HCT116 (cell line): Measurements from ENCODE around the gene OPRPN. TPM values are rescaled to one million over a fixed set of nuclear protein-coding genes. Genes with fewer than 3 reads are reported as not detected.

Source experiments
- ATAC-seq: fragments of 200-7000 bp; cut with Tn5 transposase; 2 replicates; pipeline ENCODE4 v1.9.1; 2020; ENCODE audit warnings: mild to moderate bottlenecking, moderate library complexity
- BruUV-seq: library from RNA; stranded (reverse); fragments of 400-500 nt; replicated peaks from 2 replicates; lab custom pipeline; 2021; lab: Mats Ljungman, UMichigan
- CTCF ChIA-PET: fragments of 300-600 bp; sonication (Branson Sonifier 250); formaldehyde crosslinking; loops from one replicate; lab custom pipeline; 2021; ENCODE audit warnings: antibody characterized with exemption; lab: Charles Lee
- POLR2A ChIA-PET: fragments of 300-600, 350-600 bp; sonication (Branson Sonifier 250); formaldehyde crosslinking; loops from one replicate; lab custom pipeline; 2021; ENCODE audit warnings: antibody characterized with exemption; lab: Charles Lee
- RAD21 ChIA-PET, 2 experiments: fragments of 300-600 bp; sonication (Branson Sonifier 250); formaldehyde crosslinking; loops; one replicate each; lab custom pipeline; 2023; ENCODE audit warnings: low total read pairs in 2 of 2; ENCODE audit not compliant: uncharacterized antibody in 2 of 2, unreplicated experiment in 2 of 2, low non-redundant PET in 1 of 2; lab: Charles Lee
- DNase-seq: peaks from one replicate; pipeline ENCODE4 v3.0.0-alpha.2; 2010; ENCODE audit warnings: low read depth, low spot score
- H2AFZ ChIP-seq: fragments of 200-600 bp; shearing (Covaris generic), sonication (generic); 2 replicates; pipeline ENCODE4 v1.6.1; 2017; ENCODE audit warnings: low read depth, mixed run types, mixed read lengths, antibody characterized with exemption, low read length; ENCODE audit not compliant: poor library complexity, severe bottlenecking
- H3K27ac ChIP-seq: 2 replicates; pipeline ENCODE4 v1.5.1; 2012; ENCODE audit warnings: low read depth, low read length
- H3K27me3 ChIP-seq: fragments of 200-600 bp; sonication (generic); 2 replicates; pipeline ENCODE4 v1.6.1; 2016; ENCODE audit warnings: mixed run types, low read length, mixed read lengths; ENCODE audit not compliant: insufficient read depth
- H3K36me3 ChIP-seq, 2 experiments: fragments of 200-500 bp in 1 of 2; fragments of 200-600 bp in 1 of 2; sonication (Bioruptor generic) in 1 of 2; sonication (generic) in 1 of 2; 2 replicates each; pipeline versions ENCODE4 v1.5.1 to v1.6.1; 2014 to 2016; ENCODE audit warnings: low read length in 2 of 2, inconsistent platforms in 1 of 2, mixed read lengths in 1 of 2, mixed run types in 1 of 2; ENCODE audit not compliant: insufficient read depth in 2 of 2, control insufficient read depth in 1 of 2
- H3K4me1 ChIP-seq, 2 experiments: fragments of 200-600 bp in 1 of 2; sonication (generic) in 1 of 2; 2 replicates each; pipeline versions ENCODE4 v1.5.1 to v1.6.1; 2012 to 2017; ENCODE audit warnings: low read length in 2 of 2, inconsistent platforms in 1 of 2, mild to moderate bottlenecking in 1 of 2, mixed read lengths in 1 of 2, mixed run types in 1 of 2, moderate library complexity in 1 of 2; ENCODE audit not compliant: insufficient read depth in 2 of 2, control insufficient read depth in 1 of 2
- H3K4me2 ChIP-seq: fragments of 200-600 bp; sonication (generic); 2 replicates; pipeline ENCODE4 v1.6.1; 2017; ENCODE audit warnings: mixed run types, low read length, mixed read lengths
- H3K4me3 ChIP-seq, 2 experiments: fragments of 200-600 bp in 1 of 2; sonication (generic) in 1 of 2; replicated peaks in 1 of 2; 2 replicates each; pipeline ENCODE4 v1.5.1; 2011 to 2016; ENCODE audit warnings: low read length in 2 of 2, control low read depth in 1 of 2, low read depth in 1 of 2, mild to moderate bottlenecking in 1 of 2, mixed read lengths in 1 of 2, mixed run types in 1 of 2
- H3K79me2 ChIP-seq: fragments of 200-600 bp; sonication (generic); 2 replicates; pipeline ENCODE4 v1.6.1; 2017; ENCODE audit warnings: mild to moderate bottlenecking, mixed run types, low read length, moderate library complexity, mixed read lengths; ENCODE audit not compliant: insufficient read depth
- H3K9ac ChIP-seq: fragments of 200-600 bp; sonication (generic); 2 replicates; pipeline ENCODE4 v1.6.1; 2016; ENCODE audit warnings: low read length, mixed read lengths
- H3K9me2 ChIP-seq: fragments of 200-600 bp; sonication (generic), shearing (Covaris generic); 2 replicates; pipeline ENCODE4 v1.6.1; 2017; ENCODE audit warnings: mixed run types, mild to moderate bottlenecking, moderate library complexity; ENCODE audit not compliant: insufficient read depth
- H3K9me3 ChIP-seq, 2 experiments: fragments of 200-500 bp in 1 of 2; fragments of 200-600 bp in 1 of 2; sonication (Bioruptor generic) in 1 of 2; sonication (generic) in 1 of 2; 2 replicates each; pipeline ENCODE4 v1.6.1; 2014 to 2017; ENCODE audit warnings: low read length in 2 of 2, mixed read lengths in 2 of 2, inconsistent platforms in 1 of 2, low read depth in 1 of 2, mild to moderate bottlenecking in 1 of 2, mixed run types in 1 of 2, moderate library complexity in 1 of 2; ENCODE audit not compliant: control insufficient read depth in 1 of 2, insufficient read depth in 1 of 2
- H4K20me1 ChIP-seq: fragments of 200-600 bp; sonication (generic), shearing (Covaris generic); 2 replicates; pipeline ENCODE4 v1.6.1; 2017; ENCODE audit warnings: mixed run types, mild to moderate bottlenecking, moderate library complexity; ENCODE audit not compliant: insufficient read depth
- CEBPB ChIP-seq: IDR thresholded peaks from 2 replicates; pipeline ENCODE4 v1.6.1; 2012; ENCODE audit warnings: low read depth
- EGR1 ChIP-seq: IDR thresholded peaks from 2 replicates; pipeline ENCODE4 v1.6.1; 2012; ENCODE audit warnings: low read depth
- ELF1 ChIP-seq: IDR thresholded peaks from 2 replicates; pipeline ENCODE4 v1.6.1; 2012; ENCODE audit warnings: low read depth, borderline replicate concordance
- EZH2 ChIP-seq: fragments of 200-600 bp; sonication (generic); IDR thresholded peaks from 2 replicates; pipeline ENCODE4 v1.6.1; 2017; ENCODE audit warnings: antibody characterized with exemption, mixed run types
- JUND ChIP-seq: IDR thresholded peaks from 2 replicates; pipeline ENCODE4 v1.6.1; 2012
- MAX ChIP-seq: IDR thresholded peaks from 2 replicates; pipeline ENCODE4 v1.6.1; 2012
- POLR2A ChIP-seq: IDR thresholded peaks from 2 replicates; pipeline ENCODE4 v1.7.0; 2011; ENCODE audit warnings: borderline replicate concordance; ENCODE audit not compliant: insufficient read depth, insufficient read length; ENCODE audit errors: extremely low read depth
- POLR2AphosphoS5 ChIP-seq: IDR thresholded peaks from 2 replicates; pipeline ENCODE4 v1.6.1; 2011; ENCODE audit warnings: mild to moderate bottlenecking, low read depth, low read length, moderate library complexity
- RAD21 ChIP-seq: IDR thresholded peaks from 2 replicates; pipeline ENCODE4 v1.6.1; 2012; ENCODE audit warnings: low read depth, mild to moderate bottlenecking
- SP1 ChIP-seq: IDR thresholded peaks from 2 replicates; pipeline ENCODE4 v1.6.1; 2012; ENCODE audit warnings: low read depth
- TCF7L2 ChIP-seq: IDR thresholded peaks from 2 replicates; pipeline ENCODE4 v1.7.0; 2011; ENCODE audit warnings: borderline replicate concordance, inconsistent platforms; ENCODE audit not compliant: insufficient read depth, insufficient read length; ENCODE audit errors: extremely low read depth
- YY1 ChIP-seq: IDR thresholded peaks from 2 replicates; pipeline ENCODE4 v1.6.1; 2011; ENCODE audit warnings: low read length, low read depth, moderate library complexity, mild to moderate bottlenecking; ENCODE audit not compliant: insufficient replicate concordance; ENCODE audit errors: extremely low read depth
- ZFX ChIP-seq: fragments of 450-650 bp; IDR thresholded peaks from 2 replicates; pipeline ENCODE4 v1.6.1; 2017
- intact Hi-C: fragments of 100-400 bp; cut with micrococcal nuclease; formaldehyde crosslinking; loops from 2 replicates; pipeline ENCODE4 v1.10.0; 2022
- total RNA-seq: library from RNA; stranded (reverse); gene quantifications from one replicate; pipeline ENCODE4 v1.2.1, GENCODE V29; 2021; ENCODE audit not compliant: unreplicated experiment
- TF ChIP-seq, protein P1 (sequence below): IDR thresholded peaks from 2 replicates; pipeline ENCODE4 v1.6.1; 2012
- TF ChIP-seq, protein P2 (sequence below), 3 experiments: fragments of 200-600 bp in 1 of 3; sonication (generic) in 1 of 3; IDR thresholded peaks in 2 of 3; conservative IDR thresholded peaks in 1 of 3; 2 replicates each; pipeline ENCODE4 v1.5.1; 2012 to 2017; ENCODE audit warnings: low read depth in 2 of 3, low read length in 2 of 3, antibody characterized with exemption in 1 of 3, borderline replicate concordance in 1 of 3, control low read depth in 1 of 3, mild to moderate bottlenecking in 1 of 3, mixed read lengths in 1 of 3, mixed run types in 1 of 3, moderate library complexity in 1 of 3; ENCODE audit not compliant: insufficient read depth in 1 of 3

Gene OPRPN
- total RNA-seq, 1 experiment from 2014 or later = not detected

DNA sequence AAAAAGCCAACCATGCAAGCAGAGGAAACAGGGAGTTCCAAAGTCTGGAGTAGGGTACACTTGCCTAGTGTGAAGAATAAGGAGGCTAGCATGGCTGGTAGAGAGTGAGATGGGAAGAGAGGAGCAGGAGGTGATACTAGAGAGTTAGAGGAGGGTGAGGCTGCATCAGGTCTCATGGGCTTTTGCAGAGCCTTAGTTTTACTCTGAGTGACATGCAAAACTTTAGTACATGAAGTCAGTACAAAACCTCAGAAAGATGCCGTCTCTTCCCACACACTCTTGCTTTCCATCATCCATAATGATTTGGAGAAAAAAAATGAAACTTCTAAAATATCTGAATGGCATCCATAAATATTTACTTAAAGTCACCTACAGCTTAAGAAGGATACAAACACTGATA is 5.0 kb downstream of the OPRPN start:
- Histone ChIP-seq H3K79me2 (no peaks in the 10 kb centered on the region), H3K4me1 (no peaks in the 10 kb centered on the region), H2AFZ (no peak overlapping the region), H3K4me3 (no peak overlapping the region), H3K27ac (no peak overlapping the region), H3K9ac (no peak overlapping the region), H3K36me3 (no peaks in the 10 kb centered on the region), H3K9me3 (no peaks in the 10 kb centered on the region), H3K4me2 (no peak overlapping the region), H4K20me1 (no peaks in the 10 kb centered on the region), H3K9me2 (no peaks in the 10 kb centered on the region), H3K27me3 (no peaks in the 10 kb centered on the region)
- no peak for DNase-seq
- RAD21 ChIA-PET = no interaction called here
- no peak for TF ChIP-seq POLR2A
- POLR2A ChIA-PET = no interaction called here
- CTCF ChIA-PET = no interaction called here
- intact Hi-C loops = no loop called here
- BruUV-seq = no TSS peak
- no peak for ATAC-seq

DNA sequence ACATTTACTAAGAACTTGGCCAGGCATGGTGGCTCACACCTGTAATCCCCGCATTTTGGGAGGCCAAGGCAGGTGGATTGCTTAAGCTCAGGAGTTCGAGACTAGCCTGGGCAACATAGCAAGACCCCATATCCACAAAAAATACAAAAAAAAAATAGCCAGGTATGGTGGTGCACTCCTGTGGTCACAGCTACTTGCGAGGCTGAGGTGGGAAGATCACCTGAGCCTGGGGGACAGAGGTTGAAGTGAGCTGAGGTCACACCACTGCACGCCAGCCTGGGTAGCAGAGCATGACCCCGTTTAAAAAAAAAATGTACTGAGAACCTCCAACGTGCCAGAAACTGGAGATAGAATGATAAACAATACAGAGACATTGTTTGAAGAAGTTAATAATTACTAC is 8.0 kb downstream of the OPRPN start:
- Histone ChIP-seq H3K4me3 (no peak overlapping the region), H3K9me2 (0 out of 2 replicates have a peak, but pooled peaks cover 2% of the 10 kb centered on the region), H3K27me3 (no peaks in the 10 kb centered on the region), H3K4me2 (no peak overlapping the region), H3K4me1 (no peaks in the 10 kb centered on the region), H3K27ac (no peak overlapping the region), H4K20me1 (no peaks in the 10 kb centered on the region)
- BruUV-seq = no TSS peak
- POLR2A ChIA-PET = no interaction called here
- RAD21 ChIA-PET = no interaction called here
- TF ChIP-seq RAD21 (no peak), CEBPB (no peak), SP1 (no peak), ELF1 (no peak), POLR2AphosphoS5 (no peak), ZFX (no peak), YY1 (no peak), EZH2 (no peak), MAX (no peak), EGR1 (no peak), TCF7L2 (no peak), JUND (no peak)
- TF ChIP-seq, protein P1, sequence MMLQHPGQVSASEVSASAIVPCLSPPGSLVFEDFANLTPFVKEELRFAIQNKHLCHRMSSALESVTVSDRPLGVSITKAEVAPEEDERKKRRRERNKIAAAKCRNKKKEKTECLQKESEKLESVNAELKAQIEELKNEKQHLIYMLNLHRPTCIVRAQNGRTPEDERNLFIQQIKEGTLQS = no peak
- TF ChIP-seq, protein P2, sequence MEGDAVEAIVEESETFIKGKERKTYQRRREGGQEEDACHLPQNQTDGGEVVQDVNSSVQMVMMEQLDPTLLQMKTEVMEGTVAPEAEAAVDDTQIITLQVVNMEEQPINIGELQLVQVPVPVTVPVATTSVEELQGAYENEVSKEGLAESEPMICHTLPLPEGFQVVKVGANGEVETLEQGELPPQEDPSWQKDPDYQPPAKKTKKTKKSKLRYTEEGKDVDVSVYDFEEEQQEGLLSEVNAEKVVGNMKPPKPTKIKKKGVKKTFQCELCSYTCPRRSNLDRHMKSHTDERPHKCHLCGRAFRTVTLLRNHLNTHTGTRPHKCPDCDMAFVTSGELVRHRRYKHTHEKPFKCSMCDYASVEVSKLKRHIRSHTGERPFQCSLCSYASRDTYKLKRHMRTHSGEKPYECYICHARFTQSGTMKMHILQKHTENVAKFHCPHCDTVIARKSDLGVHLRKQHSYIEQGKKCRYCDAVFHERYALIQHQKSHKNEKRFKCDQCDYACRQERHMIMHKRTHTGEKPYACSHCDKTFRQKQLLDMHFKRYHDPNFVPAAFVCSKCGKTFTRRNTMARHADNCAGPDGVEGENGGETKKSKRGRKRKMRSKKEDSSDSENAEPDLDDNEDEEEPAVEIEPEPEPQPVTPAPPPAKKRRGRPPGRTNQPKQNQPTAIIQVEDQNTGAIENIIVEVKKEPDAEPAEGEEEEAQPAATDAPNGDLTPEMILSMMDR (IDR thresholded peaks at IDR 0.05 in 2 of 3, conservative IDR thresholded peaks at IDR 0.05 in 1 of 3; ENCODE audit: borderline replicate concordance in 1 of 3, insufficient read depth in 1 of 3, low read depth in 2 of 3, low read length in 2 of 3) = no peak
- TF ChIP-seq, all 23 proteins: peak for 0
- intact Hi-C loops = no loop called here
- H3K9ac ChIP-seq = no peak overlapping the region
- DNase-seq (no peak), ATAC-seq (no peak)
- CTCF ChIA-PET = no interaction called here
- no peaks in the 10 kb centered on the region for H3K79me2 ChIP-seq
- no peaks in the 10 kb centered on the region for H3K36me3 ChIP-seq
- no peak overlapping the region for H2AFZ ChIP-seq
- no peaks in the 10 kb centered on the region for H3K9me3 ChIP-seq
